ENCODE measurements around the gene CACNA1G.

Gene CACNA1G

GRCh38 chr17:50619489-50619888, 59.0 kb downstream of the CACNA1G start:
- no peaks in the 10 kb centered on the region for H3K27me3 ChIP-seq (ENCODE audit: insufficient read depth, low read depth, severe bottlenecking)
- DNase-seq, result no peak
- no peaks in the 10 kb centered on the region for H3K9me3 ChIP-seq (ENCODE audit: severe bottlenecking)
- H3K4me3 ChIP-seq (ENCODE audit: low read depth, low read length), result no peak overlapping the region
- peak overlapping the region; percentile 73 for H3K27ac ChIP-seq
- peaks cover 75% of the 10 kb centered on the region for H3K36me3 ChIP-seq
- TF ChIP-seq CTCF (IDR thresholded peaks at IDR 0.05; ENCODE audit: low read depth, low read length), result no peak

GRCh38 chr17:50620237-50620636, 59.7 kb downstream of the CACNA1G start:
- peak overlapping the region; percentile 73 for H3K27ac ChIP-seq
- DNase-seq, result no peak
- peaks cover 80% of the 10 kb centered on the region for H3K36me3 ChIP-seq
- no peaks in the 10 kb centered on the region for H3K9me3 ChIP-seq (ENCODE audit: severe bottlenecking)
- no peaks in the 10 kb centered on the region for H3K27me3 ChIP-seq (ENCODE audit: insufficient read depth, low read depth, severe bottlenecking)
- H3K4me3 ChIP-seq (ENCODE audit: low read depth, low read length), result no peak overlapping the region
- TF ChIP-seq CTCF (IDR thresholded peaks at IDR 0.05; ENCODE audit: low read depth, low read length), result no peak

GRCh38 chr17:50620858-50621257, 60.3 kb downstream of the CACNA1G start:
- Histone ChIP-seq H3K4me3 (ENCODE audit: low read depth, low read length) (no peak overlapping the region), H3K27ac (peak overlapping the region; percentile 73), H3K27me3 (ENCODE audit: insufficient read depth, low read depth, severe bottlenecking) (no peaks in the 10 kb centered on the region), H3K9me3 (ENCODE audit: severe bottlenecking) (no peaks in the 10 kb centered on the region), H3K36me3 (peaks cover 81% of the 10 kb centered on the region)
- peak; percentile 64 for DNase-seq
- peak; percentile 72 for TF ChIP-seq CTCF (IDR thresholded peaks at IDR 0.05; ENCODE audit: low read depth, low read length)

- TF ChIP-seq CTCF (IDR thresholded peaks at IDR 0.05; ENCODE audit: low read depth, low read length), result no peak
- Histone ChIP-seq H3K9me3 (ENCODE audit: severe bottlenecking) (no peaks in the 10 kb centered on the region), H3K4me3 (ENCODE audit: low read depth, low read length) (no peak overlapping the region), H3K36me3 (peaks cover 81% of the 10 kb centered on the region), H3K27me3 (ENCODE audit: insufficient read depth, low read depth, severe bottlenecking) (no peaks in the 10 kb centered on the region), H3K27ac (peak overlapping the region; percentile 73)
- no peak for DNase-seq
Measured at GRCh38 chr17:50621574-50622031, 61.1 kb downstream of the CACNA1G start.

- H3K27ac ChIP-seq, result peak overlapping the region; percentile 91
- H3K27me3 ChIP-seq (ENCODE audit: insufficient read depth, low read depth, severe bottlenecking), result no peaks in the 10 kb centered on the region
- no peaks in the 10 kb centered on the region for H3K9me3 ChIP-seq (ENCODE audit: severe bottlenecking)
- no peak for TF ChIP-seq CTCF (IDR thresholded peaks at IDR 0.05; ENCODE audit: low read depth, low read length)
- peaks cover 58% of the 10 kb centered on the region for H3K36me3 ChIP-seq
- DNase-seq, result no peak
- no peak overlapping the region for H3K4me3 ChIP-seq (ENCODE audit: low read depth, low read length)
Measured at GRCh38 chr17:50624321-50624934, 63.9 kb downstream of the CACNA1G start.
